Chondrocyte (in vitro differentiated cells): ENCODE data around the gene TMEM106A. TPM values are rescaled to one million over a fixed set of nuclear protein-coding genes. Genes with fewer than 3 reads are reported as not detected.
"Not testable (repeated sequence)": the region's sequence is repeated elsewhere in the genome, so short reads cannot be mapped to it uniquely, and the experiment has no call there.

Experiments
- DNase-seq: peaks from one replicate; pipeline ENCODE4 v3.0.0; 2021; ENCODE audit warnings: mixed read lengths, low spot score
- H3K27ac Mint-ChIP-seq: one replicate; pipeline ENCODE4 v1.8.0; 2021; ENCODE audit warnings: mild to moderate bottlenecking, moderate library complexity, mixed read lengths; ENCODE audit not compliant: unreplicated experiment
- H3K27me3 Mint-ChIP-seq: 2 replicates; pipeline ENCODE4 v1.8.0; 2021; ENCODE audit warnings: low read depth, mixed read lengths
- H3K36me3 Mint-ChIP-seq: 2 replicates; pipeline ENCODE4 v1.8.0; 2021; ENCODE audit warnings: low read depth, mixed read lengths
- H3K4me1 Mint-ChIP-seq: 2 replicates; pipeline ENCODE4 v1.8.0; 2021; ENCODE audit warnings: low read depth, mild to moderate bottlenecking, mixed read lengths
- H3K4me3 Mint-ChIP-seq: one replicate; pipeline ENCODE4 v1.8.0; 2021; ENCODE audit warnings: mild to moderate bottlenecking, moderate library complexity, mixed read lengths; ENCODE audit not compliant: unreplicated experiment
- H3K9me3 Mint-ChIP-seq: 2 replicates; pipeline ENCODE4 v1.8.0; 2021; ENCODE audit warnings: low read depth, mixed read lengths
- CTCF ChIP-seq: fragments of 200-600 bp; sonication (generic); IDR thresholded peaks from 2 replicates; pipeline ENCODE4 v1.5.0; 2021; ENCODE audit warnings: antibody characterized with exemption, mild to moderate bottlenecking, moderate library complexity
- total RNA-seq: library from RNA; stranded (reverse); gene quantifications from 3 replicates; pipeline ENCODE4 v1.2.1, GENCODE V29; 2021

The TMEM106A gene
- total RNA-seq, 1 donor from 2014 or later: 16.4 TPM

GRCh38 chr17:43193251-43193650, 18.4 kb upstream of the TMEM106A start:
- Mint-ChIP-seq H3K27ac (no peak overlapping the region), H3K4me1 (no peaks in the 10 kb centered on the region), H3K36me3 (peaks cover 53% of the 10 kb centered on the region), H3K4me3 (no peak overlapping the region), H3K9me3 (no peaks in the 10 kb centered on the region), H3K27me3 (no peaks in the 10 kb centered on the region)
- TF ChIP-seq CTCF: no peak
- DNase-seq: no peak

GRCh38 chr17:43199633-43200032, 12.0 kb upstream of the TMEM106A start:
- no peaks in the 10 kb centered on the region for H3K27me3 Mint-ChIP-seq
- no peak overlapping the region for H3K27ac Mint-ChIP-seq
- no peak overlapping the region for H3K4me3 Mint-ChIP-seq
- TF ChIP-seq CTCF: no peak
- no peaks in the 10 kb centered on the region for H3K9me3 Mint-ChIP-seq
- DNase-seq: no peak
- no peaks in the 10 kb centered on the region for H3K4me1 Mint-ChIP-seq
- peaks cover 44% of the 10 kb centered on the region for H3K36me3 Mint-ChIP-seq

- no peak for TF ChIP-seq CTCF
- Mint-ChIP-seq H3K9me3 (no peaks in the 10 kb centered on the region), H3K4me1 (no peaks in the 10 kb centered on the region)
Observed at GRCh38 chr17:43200127-43200526, 11.5 kb upstream of the TMEM106A start.

GRCh38 chr17:43203013-43203412, 8.7 kb upstream of the TMEM106A start:
- not testable (repeated sequence) for DNase-seq, H3K27me3 Mint-ChIP-seq, H3K27ac Mint-ChIP-seq, H3K4me3 Mint-ChIP-seq, H3K4me1 Mint-ChIP-seq, H3K9me3 Mint-ChIP-seq
- H3K36me3 Mint-ChIP-seq: peaks cover 35% of the 10 kb centered on the region

More at GRCh38 chr17:43200127-43200526, 11.5 kb upstream of the TMEM106A start:
- Mint-ChIP-seq H3K27me3 (no peaks in the 10 kb centered on the region), H3K36me3 (peaks cover 40% of the 10 kb centered on the region), H3K4me3 (no peak overlapping the region), H3K27ac (no peak overlapping the region)
- DNase-seq: no peak

GRCh38 chr17:43210576-43210975, 1.1 kb upstream of the TMEM106A start:
- Mint-ChIP-seq H3K9me3 (no peaks in the 10 kb centered on the region), H3K27me3 (no peaks in the 10 kb centered on the region), H3K36me3 (peaks cover 14% of the 10 kb centered on the region), H3K4me3 (peak overlapping the region; percentile 98), H3K4me1 (peaks cover 33% of the 10 kb centered on the region), H3K27ac (peak overlapping the region; percentile 97)
- no peak for TF ChIP-seq CTCF
- no peak for DNase-seq

- peak overlapping the region; percentile 98 for H3K4me3 Mint-ChIP-seq
- H3K27ac Mint-ChIP-seq: peak overlapping the region; percentile 97
- TF ChIP-seq CTCF: no peak
- no peak for DNase-seq
- H3K9me3 Mint-ChIP-seq: no peaks in the 10 kb centered on the region
- H3K36me3 Mint-ChIP-seq: peaks cover 18% of the 10 kb centered on the region
- peaks cover 33% of the 10 kb centered on the region for H3K4me1 Mint-ChIP-seq
- no peaks in the 10 kb centered on the region for H3K27me3 Mint-ChIP-seq
Observed at GRCh38 chr17:43211123-43211479, 574 bp upstream of the TMEM106A start.
